Lung (tissue), 12 donors: Measurements from ENCODE around the gene NRGN. TPM values are rescaled to one million over a fixed set of nuclear protein-coding genes. Genes with fewer than 3 reads are reported as not detected.
A peak's percentile ranks its signal among the peaks of the same experiment; 100 is the strongest.

Experiments
- ATAC-seq: fragments of 200-7000 bp; cut with Tn5 transposase; one replicate; pipeline ENCODE4 v1.9.1; 2020; ENCODE audit warnings: moderate number of reproducible peaks; ENCODE audit not compliant: insufficient read depth, low FRiP score
- DNase-seq, 3 donors: peaks; one replicate each; pipeline ENCODE4 v3.0.0-alpha.2; 2013 to 2017
- H3K27ac ChIP-seq, 2 donors: one replicate each; pipeline ENCODE4 v1.5.1; 2013; ENCODE audit warnings: mild to moderate bottlenecking in 2 of 2, moderate library complexity in 2 of 2, control low read depth in 1 of 2, inconsistent platforms in 1 of 2, low read depth in 1 of 2, low read length in 1 of 2
- H3K27me3 ChIP-seq, 3 donors: one replicate each; pipeline ENCODE4 v1.5.1; 2013; ENCODE audit warnings: low read length in 2 of 3; ENCODE audit not compliant: control insufficient read depth in 3 of 3, insufficient read depth in 3 of 3
- H3K36me3 ChIP-seq, 4 donors: one replicate each; pipeline ENCODE4 v1.5.1; 2013; ENCODE audit warnings: low read length in 4 of 4, mild to moderate bottlenecking in 1 of 4, moderate library complexity in 1 of 4; ENCODE audit not compliant: control insufficient read depth in 4 of 4, insufficient read depth in 4 of 4
- H3K4me1 ChIP-seq, 5 donors: one replicate each; pipeline ENCODE4 v1.5.1; 2013; ENCODE audit warnings: low read length in 5 of 5, mild to moderate bottlenecking in 2 of 5, moderate library complexity in 1 of 5; ENCODE audit not compliant: control insufficient read depth in 5 of 5, insufficient read depth in 5 of 5
- H3K4me3 ChIP-seq: one replicate; pipeline ENCODE4 v1.5.1; 2013; ENCODE audit warnings: mild to moderate bottlenecking, control low read depth, moderate library complexity
- H3K9ac ChIP-seq, 2 donors: one replicate each; pipeline ENCODE4 v1.5.1; 2013; ENCODE audit warnings: low read length in 2 of 2, control low read depth in 1 of 2; ENCODE audit not compliant: insufficient read depth in 1 of 2
- H3K9me3 ChIP-seq, 4 donors: one replicate each; pipeline ENCODE4 v1.5.1; 2013; ENCODE audit warnings: low read length in 3 of 4, mild to moderate bottlenecking in 1 of 4, moderate library complexity in 1 of 4; ENCODE audit not compliant: control insufficient read depth in 4 of 4, insufficient read depth in 3 of 4
- WGBS, 2 donors: extraction: QIAGEN DNeasy Blood & Tissue Kit; methylation state at CpG; one replicate each; pipeline ENCODE4 v1.1.7; 2013; 5-methylcytosine and 5-hydroxymethylcytosine counted together
- polyA plus RNA-seq, 2 donors: library from polyadenylated mRNA; stranded (reverse); fragments of 200-250 nt; gene quantifications; one replicate each; pipeline ENCODE4 v1.2.1, GENCODE V29; 2013
- total RNA-seq, 2 donors: library from RNA; depleted of rRNA in 1 of 2; stranded (reverse); fragments of >200 nt in 1 of 2; gene quantifications; one replicate each; pipeline ENCODE4 v1.2.1, GENCODE V29; 2014 to 2021
- TF ChIP-seq, protein P1 (sequence below): IDR thresholded peaks from 2 replicates; pipeline ENCODE4 v1.5.1; 2012; ENCODE audit warnings: mild to moderate bottlenecking; ENCODE audit errors: control extremely low read depth, extremely low read depth
- donor health status: control.
- donor health status: control.
- donor health status: Bipolar disorder and iron deficiency.
- donor health status: healthy.
- donor health status: DM: yes; HTN: yes; CAD: no.

NRGN gene
- total and polyA plus RNA-seq, 4 donors, result 27.2 to 250 (median 87.5) TPM

DNA sequence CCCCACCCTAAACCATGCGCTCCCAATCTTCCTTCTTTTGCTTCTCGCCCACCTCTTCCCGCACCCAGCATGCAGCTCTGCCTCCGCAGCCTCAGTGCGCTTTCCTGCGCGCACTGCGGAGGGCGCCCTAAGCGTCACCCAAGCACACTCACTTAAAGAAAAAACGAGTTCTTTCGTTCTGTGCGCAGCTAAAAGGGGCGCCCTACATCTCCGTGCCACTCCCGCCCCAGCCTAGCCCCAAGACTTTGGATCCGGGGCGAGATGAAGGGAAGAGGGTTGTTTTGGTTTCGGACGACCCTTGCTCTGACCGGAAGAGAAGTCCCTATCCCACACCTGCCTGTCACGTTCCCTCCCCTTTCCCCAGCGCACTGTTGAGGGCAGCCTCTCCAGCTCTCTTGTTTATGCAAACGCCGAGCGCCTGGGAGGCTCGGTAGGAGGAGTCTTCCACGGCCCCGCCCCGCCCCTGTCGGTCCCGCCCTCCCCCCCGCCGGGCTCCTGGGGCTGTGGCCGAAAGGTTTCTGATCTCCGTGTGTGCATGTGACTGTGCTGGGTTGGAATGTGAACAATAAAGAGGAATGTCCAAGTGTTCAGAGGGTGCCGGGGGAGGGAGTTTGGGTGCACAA is 7.0 kb downstream of the NRGN start:
- ATAC-seq (peak; percentile 77), DNase-seq (peak; percentile 63 to 79 (median 74))
- Histone ChIP-seq H3K27me3 (peaks cover 0 to 88% (median 77%) of the 10 kb centered on the region in 3 donors), H3K4me3 (peak overlapping the region; percentile 15), H3K4me1 (peaks cover 0 to 21% (median 13%) of the 10 kb centered on the region in 5 donors), H3K9me3 (no peaks in the 10 kb centered on the region), H3K9ac (no peak overlapping the region), H3K36me3 (no peaks in the 10 kb centered on the region), H3K27ac (peak overlapping the region in 1 of 2 donors; percentile 84)
- 1 to 2% methylated on average over 37 of the region's 37 CpGs for WGBS, 2 donors
- TF ChIP-seq, protein P1, sequence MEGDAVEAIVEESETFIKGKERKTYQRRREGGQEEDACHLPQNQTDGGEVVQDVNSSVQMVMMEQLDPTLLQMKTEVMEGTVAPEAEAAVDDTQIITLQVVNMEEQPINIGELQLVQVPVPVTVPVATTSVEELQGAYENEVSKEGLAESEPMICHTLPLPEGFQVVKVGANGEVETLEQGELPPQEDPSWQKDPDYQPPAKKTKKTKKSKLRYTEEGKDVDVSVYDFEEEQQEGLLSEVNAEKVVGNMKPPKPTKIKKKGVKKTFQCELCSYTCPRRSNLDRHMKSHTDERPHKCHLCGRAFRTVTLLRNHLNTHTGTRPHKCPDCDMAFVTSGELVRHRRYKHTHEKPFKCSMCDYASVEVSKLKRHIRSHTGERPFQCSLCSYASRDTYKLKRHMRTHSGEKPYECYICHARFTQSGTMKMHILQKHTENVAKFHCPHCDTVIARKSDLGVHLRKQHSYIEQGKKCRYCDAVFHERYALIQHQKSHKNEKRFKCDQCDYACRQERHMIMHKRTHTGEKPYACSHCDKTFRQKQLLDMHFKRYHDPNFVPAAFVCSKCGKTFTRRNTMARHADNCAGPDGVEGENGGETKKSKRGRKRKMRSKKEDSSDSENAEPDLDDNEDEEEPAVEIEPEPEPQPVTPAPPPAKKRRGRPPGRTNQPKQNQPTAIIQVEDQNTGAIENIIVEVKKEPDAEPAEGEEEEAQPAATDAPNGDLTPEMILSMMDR, result peak; percentile 55

DNA sequence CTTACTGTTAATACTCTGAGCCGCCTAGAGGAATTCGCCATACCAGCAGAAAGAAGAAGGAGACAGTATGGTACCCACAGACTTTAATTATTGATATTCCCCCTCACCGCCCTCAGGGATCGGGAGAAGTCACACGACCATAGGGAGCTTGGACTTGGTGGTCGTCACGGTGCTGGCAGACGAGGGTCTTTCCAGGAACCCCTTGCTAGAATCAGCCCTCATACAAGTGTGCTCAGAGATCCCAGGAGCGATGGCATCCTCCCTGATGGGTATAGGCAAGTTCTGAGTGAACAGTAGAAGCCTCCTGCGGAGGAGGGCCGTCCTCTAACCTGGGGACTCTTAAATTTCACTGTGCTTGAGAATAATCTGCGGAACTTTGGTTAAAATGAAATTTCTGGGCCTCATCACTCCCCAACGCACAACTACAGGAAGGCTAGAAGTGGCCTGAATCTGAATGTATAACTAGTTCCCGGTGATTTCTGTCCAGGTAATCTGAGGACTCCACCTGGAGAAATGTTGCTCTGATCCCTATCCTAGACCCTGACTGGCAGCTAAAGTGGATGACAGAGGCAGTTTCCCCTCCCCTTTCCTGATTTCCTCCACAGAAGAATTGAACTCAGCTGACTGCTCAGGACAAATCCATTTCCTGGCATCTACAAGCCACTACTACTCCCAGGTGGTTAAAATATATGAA is 7.8 kb downstream of the NRGN start:
- no peak for DNase-seq

DNA sequence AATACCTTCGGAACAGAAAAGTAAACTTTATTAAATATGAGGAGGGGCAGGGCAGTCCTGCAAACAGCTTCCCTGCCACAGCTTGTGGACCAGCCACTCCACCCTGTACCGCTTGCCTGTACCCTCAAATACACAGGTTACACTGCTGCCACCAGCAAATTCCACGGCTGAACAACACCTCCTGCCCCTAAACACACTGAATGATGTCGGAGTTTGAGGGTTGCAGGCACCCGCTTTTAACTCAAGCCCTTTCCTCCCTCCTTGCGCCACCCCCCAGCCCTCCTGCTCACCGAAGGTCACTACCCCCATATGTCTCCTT is 8.3 kb downstream of the NRGN start:
- Histone ChIP-seq H3K4me3 (no peak overlapping the region), H3K9ac (no peak overlapping the region), H3K27ac (peak overlapping the region in 1 of 2 donors; percentile 71), H3K36me3 (no peaks in the 10 kb centered on the region), H3K9me3 (no peaks in the 10 kb centered on the region), H3K27me3 (peaks cover 0 to 82% (median 69%) of the 10 kb centered on the region in 3 donors), H3K4me1 (peaks cover 0 to 30% (median 13%) of the 10 kb centered on the region in 5 donors)
- TF ChIP-seq, protein P1, result no peak
- DNase-seq (no peak), ATAC-seq (no peak)
- 60 to 64% methylated on average over 7 of the region's 7 CpGs for WGBS, 2 donors

More for the DNA sequence above, 7.8 kb downstream of the NRGN start:
- peaks cover 0 to 25% (median 13%) of the 10 kb centered on the region in 5 donors for H3K4me1 ChIP-seq
- no peak for ATAC-seq
- H3K9me3 ChIP-seq, result no peaks in the 10 kb centered on the region
- H3K27ac ChIP-seq, result peak overlapping the region in 1 of 2 donors; percentile 78
- WGBS, 2 donors, result 65 to 75% methylated on average over 14 of the region's 14 CpGs
- peaks cover 0 to 85% (median 71%) of the 10 kb centered on the region in 3 donors for H3K27me3 ChIP-seq
- H3K36me3 ChIP-seq, result no peaks in the 10 kb centered on the region
- no peak overlapping the region for H3K9ac ChIP-seq
- TF ChIP-seq, protein P1, result no peak
- no peak overlapping the region for H3K4me3 ChIP-seq
